ENCODE data around the gene DOCK1.

The DOCK1 gene

GRCh38 chr10:127195041-127195506 is 289.8 kb downstream of the DOCK1 start:
- no peak for DNase-seq (ENCODE audit: insufficient read length, low spot score)
- no peak for FAIRE-seq

GRCh38 chr10:127195571-127196281 is 290.5 kb downstream of the DOCK1 start:
- FAIRE-seq (no peak), DNase-seq (ENCODE audit: insufficient read length, low spot score) (no peak)

GRCh38 chr10:127196282-127197153 is 291.3 kb downstream of the DOCK1 start, which contains the start of gene INSYN2A:
Gene INSYN2A, minus strand, starts transcription at chr10:127196591. Its CDS starts 20,196 bp downstream, at chr10:127176395.
- no peak for FAIRE-seq
- DNase-seq (ENCODE audit: insufficient read length, low spot score), result peak; percentile 32

DNA sequence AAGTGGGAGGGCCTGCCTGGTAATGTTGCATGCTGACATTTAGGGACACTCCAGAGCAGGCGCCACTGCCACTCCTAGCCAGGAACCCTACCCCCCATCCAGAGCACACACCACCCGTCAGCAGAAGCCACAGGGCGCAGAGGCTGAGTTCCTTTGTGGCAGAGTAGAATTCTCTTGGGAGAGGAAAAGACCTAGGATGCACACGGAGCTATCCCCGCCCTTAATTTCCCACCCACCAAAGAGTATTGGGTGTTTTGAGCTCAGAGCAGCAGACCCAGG is 291.9 kb downstream of the DOCK1 start:
- no peak for DNase-seq (ENCODE audit: insufficient read length, low spot score)
- no peak for FAIRE-seq

DNA sequence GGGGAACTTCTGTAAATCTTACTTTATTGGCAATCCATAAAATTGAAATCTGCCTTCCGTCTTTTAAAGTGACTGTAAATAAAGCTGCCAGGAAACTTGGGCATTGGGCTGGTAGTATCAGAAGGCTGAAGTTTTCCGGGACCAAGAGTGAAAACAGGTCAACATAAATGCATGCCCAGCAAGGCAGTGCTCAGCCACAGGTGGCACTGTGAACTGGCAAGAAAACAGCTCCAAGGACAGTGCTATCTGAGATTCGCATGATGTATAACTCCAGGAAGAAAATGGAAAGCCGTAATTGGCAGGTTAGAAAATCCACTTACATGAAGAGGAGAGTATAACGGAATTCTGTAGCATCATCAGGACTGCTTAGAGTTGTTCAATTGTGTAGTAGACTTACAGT is 293.1 kb downstream of the DOCK1 start:
- DNase-seq (ENCODE audit: insufficient read length, low spot score) (no peak), FAIRE-seq (no peak)

DNA sequence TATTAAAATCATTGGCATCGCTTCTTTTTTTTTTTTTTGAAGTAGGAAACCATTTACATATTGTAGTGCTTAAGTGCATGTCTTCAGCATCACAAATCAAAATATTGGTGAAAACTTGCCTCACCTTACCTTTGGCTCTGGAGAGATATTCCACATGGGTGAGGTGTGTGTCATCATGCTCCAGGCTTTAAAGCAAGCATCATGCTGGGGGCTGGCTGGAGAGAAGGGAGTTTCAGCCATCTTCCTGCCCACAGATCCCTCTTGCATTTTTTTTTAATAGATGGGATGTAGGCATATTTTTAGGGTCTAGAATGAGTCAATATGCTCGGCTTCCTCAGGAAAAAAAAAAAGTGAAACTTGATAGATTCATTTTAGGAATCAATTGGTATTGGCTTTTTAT is 293.5 kb downstream of the DOCK1 start:
- DNase-seq (ENCODE audit: insufficient read length, low spot score) (no peak), FAIRE-seq (no peak)

- no peak for DNase-seq (ENCODE audit: insufficient read length, low spot score)
- no peak for FAIRE-seq
Observed at GRCh38 chr10:127200646-127201045, 295.4 kb downstream of the DOCK1 start.

DNA sequence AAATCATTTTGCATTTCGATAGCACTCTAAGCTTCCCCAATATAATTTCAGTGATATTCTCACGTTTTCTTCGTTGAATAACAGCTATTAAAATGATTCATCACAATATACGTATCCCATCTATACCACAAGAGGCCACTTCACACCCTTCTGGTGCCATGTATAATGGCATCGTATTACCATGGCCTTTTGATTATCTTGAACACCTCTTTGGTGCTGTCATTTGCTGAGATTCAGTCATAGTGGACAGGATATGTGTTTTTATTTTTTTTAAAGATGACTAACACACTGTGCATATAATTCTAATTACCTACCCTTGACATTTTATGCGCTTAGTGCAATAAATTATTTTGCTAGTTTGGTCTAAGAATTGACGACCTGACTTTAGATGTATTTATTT is 297.8 kb downstream of the DOCK1 start:
- FAIRE-seq (no peak), DNase-seq (ENCODE audit: insufficient read length, low spot score) (no peak)

DNA sequence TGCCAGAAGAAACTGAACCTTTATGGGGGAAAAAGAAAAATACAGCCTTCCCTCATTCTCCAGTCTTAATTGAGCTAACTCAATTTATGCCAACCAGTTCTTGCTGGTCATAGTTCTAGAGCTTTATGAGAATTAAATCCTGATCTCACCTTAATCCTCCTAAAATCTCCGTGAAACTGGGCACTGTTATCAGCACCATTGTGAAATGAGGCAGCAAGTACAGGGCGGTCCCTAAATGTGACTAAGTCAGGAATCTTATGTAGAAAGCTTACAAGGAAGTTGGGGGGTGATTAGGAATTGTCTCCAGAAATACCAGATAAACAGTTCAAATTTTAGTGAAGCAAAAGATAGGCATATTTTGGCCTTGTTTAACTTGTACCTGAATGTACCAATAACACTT is 301.9 kb downstream of the DOCK1 start:
- FAIRE-seq (no peak), DNase-seq (ENCODE audit: insufficient read length, low spot score) (no peak)

- FAIRE-seq (no peak), DNase-seq (ENCODE audit: insufficient read length, low spot score) (no peak)
Observed at GRCh38 chr10:127210936-127211466, 305.8 kb downstream of the DOCK1 start.

GRCh38 chr10:127215866-127216265 is 310.6 kb downstream of the DOCK1 start:
- no peak for FAIRE-seq
- DNase-seq (ENCODE audit: insufficient read length, low spot score), result no peak

GRCh38 chr10:127216274-127216673 is 311.0 kb downstream of the DOCK1 start:
- FAIRE-seq (no peak), DNase-seq (ENCODE audit: insufficient read length, low spot score) (no peak)

- FAIRE-seq (no peak), DNase-seq (ENCODE audit: insufficient read length, low spot score) (no peak)
Observed at GRCh38 chr10:127216786-127217185, 311.6 kb downstream of the DOCK1 start.

DNA sequence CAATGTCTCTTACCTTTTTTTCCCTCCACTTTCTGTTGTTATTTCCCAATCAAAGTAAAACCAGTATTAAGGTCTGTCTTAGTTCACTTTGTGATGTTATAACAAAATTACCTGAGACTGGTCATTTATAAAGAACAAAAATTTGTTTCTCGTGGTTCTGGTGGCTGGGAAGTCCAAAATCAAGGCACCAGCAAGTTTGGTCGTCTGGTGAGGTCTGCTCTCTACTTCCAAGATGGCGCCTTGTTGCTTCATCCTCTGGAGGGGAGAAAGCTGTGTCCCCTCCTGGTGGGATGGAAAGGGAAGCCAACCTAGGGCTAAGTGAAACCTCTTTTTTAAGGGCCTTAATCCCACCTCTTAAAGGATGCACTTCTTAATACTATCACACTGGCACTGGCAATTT is 313.4 kb downstream of the DOCK1 start:
- no peak for FAIRE-seq
- no peak for DNase-seq (ENCODE audit: insufficient read length, low spot score)

GRCh38 chr10:127221281-127221680 is 316.1 kb downstream of the DOCK1 start:
- no peak for FAIRE-seq
- no peak for DNase-seq (ENCODE audit: insufficient read length, low spot score)

- no peak for FAIRE-seq
- DNase-seq (ENCODE audit: insufficient read length, low spot score), result no peak
Observed at GRCh38 chr10:127227027-127227426, 321.8 kb downstream of the DOCK1 start.

DNA sequence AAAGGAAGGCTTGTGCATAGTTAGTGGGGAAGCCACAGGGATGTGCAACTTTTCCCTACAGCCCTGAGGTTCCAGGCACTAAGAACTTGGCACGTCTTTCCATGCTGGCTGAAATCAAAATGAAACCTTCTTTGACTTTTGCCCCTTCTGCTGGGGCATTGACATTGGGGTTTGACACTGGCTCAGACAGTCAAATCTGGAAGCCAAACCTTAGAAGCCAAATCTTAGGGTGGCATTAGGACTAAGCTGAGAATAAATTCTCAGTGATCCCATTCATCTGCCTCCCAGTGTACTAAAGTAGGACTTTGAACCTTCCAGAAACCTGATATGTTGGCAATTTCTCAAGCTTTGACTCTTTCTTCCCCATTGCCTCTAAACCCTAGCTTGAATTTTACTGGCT is 322.4 kb downstream of the DOCK1 start:
- DNase-seq (ENCODE audit: insufficient read length, low spot score) (no peak), FAIRE-seq (no peak)

DNA sequence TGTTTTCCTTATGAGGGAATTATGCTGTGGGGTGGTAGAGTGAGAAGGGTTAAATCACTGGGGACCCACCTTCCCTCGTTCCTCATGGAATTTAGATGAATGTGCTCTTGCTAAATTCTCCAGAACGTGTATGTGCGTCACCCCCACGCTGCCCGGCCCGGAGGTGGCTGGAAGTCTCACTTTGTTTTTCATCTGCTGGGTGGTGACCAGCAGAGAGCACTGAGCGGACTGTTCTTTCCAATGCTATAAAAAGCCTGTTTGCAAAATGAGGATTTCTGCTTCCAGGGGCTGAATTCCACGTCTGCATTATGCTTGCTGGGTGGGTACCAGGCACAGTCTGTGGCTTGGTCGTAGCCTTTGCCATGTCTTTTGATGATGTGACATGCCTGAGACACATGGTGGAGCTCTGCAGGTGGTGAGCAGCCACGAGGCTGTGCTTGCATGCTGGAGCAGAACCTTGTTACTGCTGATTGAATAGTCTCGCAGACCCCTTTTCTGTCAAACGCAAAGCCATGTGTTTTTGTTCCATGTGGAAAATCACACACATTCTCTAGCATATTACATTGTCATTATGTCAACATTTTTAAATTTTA is 323.1 kb downstream of the DOCK1 start:
- DNase-seq (ENCODE audit: insufficient read length, low spot score) (no peak), FAIRE-seq (no peak)

GRCh38 chr10:127234306-127234800 is 329.1 kb downstream of the DOCK1 start:
- FAIRE-seq, result no peak
- no peak for DNase-seq (ENCODE audit: insufficient read length, low spot score)

- DNase-seq (ENCODE audit: insufficient read length, low spot score) (no peak), FAIRE-seq (no peak)
Observed at GRCh38 chr10:127236266-127236665, 331.0 kb downstream of the DOCK1 start.

DNA sequence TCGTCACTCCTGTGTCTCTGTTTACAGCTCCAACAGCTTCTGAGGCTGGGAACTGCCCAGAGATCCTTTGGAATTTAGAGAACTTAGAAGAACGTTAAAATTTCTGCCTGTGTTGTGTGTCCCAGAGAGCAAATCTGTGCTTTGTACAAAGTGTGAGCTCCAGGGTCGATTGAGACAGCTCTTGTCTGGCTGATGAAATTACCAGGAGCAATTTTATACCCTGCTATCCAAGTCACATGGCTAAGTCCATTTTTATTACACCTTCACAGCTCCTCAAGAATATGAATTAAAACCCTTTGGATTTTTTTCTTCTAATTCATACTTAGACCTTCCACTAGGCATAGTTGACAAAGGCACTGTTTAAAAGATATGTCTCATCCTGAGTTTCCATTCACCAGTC is 337.7 kb downstream of the DOCK1 start:
- no peak for FAIRE-seq
- DNase-seq (ENCODE audit: insufficient read length, low spot score), result no peak

All from HTR-8/SVneo (cell line).